ENCODE results near the gene ACAA2.
A peak's percentile ranks its signal among the peaks of the same experiment; 100 is the strongest.
"Not testable (repeated sequence)": the region's sequence is repeated elsewhere in the genome, so short reads cannot be mapped to it uniquely, and the experiment has no call there.

The ACAA2 gene

DNA sequence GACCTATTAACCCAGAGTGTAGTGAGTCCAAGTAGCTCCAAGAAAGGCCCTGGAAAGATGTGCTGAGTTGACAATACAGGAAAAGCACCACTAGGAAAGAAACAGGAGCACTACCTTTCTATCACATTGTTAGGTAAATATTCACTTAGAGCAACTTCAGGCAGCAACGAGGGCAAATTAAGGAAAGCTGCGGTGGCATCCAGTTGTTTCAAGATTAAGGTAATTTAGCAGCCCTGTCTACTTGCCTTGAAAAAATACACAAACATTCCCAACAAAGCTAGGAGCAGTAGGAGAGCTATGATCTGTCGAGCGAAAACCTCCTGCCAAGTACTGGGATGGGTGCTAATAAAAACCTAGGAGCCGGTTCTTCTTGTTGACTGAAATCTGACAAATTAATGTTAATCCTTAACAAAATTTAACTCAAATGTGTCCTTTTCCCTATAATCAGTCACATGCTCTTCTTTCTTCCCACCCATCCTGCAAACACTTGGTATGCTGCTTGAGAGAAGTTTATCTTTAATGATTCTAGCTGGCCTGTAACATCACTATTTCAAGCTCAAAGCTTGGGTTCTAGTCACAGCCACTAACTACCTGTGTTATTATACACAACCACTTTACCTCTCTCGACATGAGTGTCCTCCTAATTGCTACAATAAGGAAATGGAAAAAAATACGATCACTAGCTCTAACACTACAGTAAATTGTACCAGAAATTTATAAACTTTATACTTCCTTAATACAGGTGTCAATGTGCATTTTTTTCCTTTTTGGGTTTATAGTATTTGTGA, 2.0 kb downstream of the ACAA2 start:
- DNase-seq (ENCODE audit: low spot score): no peak

DNA sequence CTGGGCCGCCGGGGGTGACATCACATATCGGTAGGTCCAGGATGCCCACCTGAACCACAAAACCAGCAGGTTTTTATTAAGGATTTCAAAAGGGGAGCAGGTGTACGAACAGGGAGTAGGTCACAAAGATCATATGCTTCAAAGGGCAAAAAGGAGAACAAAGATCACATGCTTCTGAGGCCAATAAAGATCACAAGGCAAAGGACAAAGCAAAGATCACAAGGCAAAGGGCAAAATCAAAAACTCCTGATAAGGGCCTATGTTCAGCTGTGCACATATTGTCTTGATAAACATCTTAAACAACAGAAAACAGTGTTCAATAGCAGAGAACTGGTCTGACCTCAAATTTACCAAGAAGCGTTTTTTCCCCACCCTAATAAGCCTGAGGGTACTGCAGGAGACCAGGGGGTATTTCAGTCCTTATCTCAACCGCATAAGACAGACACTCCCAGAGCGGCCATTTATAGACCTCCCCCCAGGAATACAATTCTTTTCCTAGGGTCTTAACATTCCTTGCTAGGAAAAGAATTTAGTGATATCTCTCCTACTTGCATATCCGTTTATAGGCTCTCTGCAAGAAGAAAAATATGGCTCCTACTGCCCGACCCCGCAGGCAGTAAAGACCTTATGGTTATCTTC, 4.7 kb downstream of the ACAA2 start:
- not testable (repeated sequence) for DNase-seq (ENCODE audit: low spot score)

DNA sequence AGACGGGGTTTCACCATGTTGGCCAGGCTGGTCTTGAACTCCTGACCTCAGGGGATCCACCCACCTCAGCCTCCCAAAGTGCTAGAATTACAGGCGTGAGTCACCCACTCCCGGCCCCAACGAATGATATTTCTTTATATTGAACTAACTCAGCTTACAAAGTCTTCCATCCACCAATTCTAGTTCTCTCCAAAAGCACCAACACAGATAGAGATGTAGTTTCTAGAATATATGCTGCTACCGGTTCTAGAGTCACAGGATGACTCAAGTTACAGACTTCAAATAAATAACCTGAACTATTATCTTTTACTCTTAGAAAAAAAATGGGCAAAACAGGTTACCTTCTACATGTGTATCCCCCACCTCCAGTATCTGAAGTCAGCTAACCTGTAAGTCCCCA, 9.2 kb downstream of the ACAA2 start:
- DNase-seq (ENCODE audit: low spot score): no peak

- no peak for DNase-seq (ENCODE audit: low spot score)
These were observed 10.7 kb downstream of the ACAA2 start for GRCh38 chr18:49802623-49803022.

DNA sequence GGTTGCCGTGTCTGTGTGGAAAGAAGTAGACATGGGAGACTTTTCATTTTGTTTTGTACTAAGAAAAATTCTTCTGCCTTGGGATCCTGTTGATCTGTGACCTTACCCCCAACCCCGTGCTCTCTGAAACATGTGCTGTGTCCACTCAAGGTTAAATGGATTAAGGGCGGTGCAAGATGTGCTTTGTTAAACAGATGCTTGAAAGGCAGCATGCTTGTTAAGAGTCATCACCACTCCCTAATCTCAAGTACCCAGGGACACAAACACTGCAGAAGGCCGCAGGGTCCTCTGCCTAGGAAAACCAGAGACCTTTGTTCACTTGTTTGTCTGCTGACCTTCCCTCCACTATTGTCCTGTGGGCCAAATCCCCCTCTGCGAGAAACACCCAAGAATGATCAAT, 12.8 kb downstream of the ACAA2 start:
- not testable (repeated sequence) for DNase-seq (ENCODE audit: low spot score)

DNA sequence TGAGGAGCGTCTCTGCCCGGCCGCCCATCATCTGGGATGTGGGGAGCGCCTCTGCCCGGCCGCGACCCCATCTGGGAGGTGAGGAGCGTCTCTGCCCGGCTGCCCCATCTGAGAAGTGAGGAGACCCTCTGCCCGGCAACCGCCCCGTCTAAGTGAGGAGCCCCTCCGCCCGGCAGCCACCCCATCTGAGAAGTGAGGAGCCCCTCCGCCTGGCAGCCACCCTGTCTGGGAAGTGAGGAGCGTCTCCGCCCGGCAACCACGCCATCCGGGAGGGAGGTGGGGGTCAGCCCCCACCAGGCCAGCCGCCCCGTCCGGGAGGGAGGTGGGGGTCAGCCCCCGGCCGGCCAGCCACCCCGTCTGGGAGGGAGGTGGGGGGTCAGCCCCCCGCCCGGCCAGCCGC, 13.5 kb downstream of the ACAA2 start:
- not testable (repeated sequence) for DNase-seq (ENCODE audit: low spot score)

DNA sequence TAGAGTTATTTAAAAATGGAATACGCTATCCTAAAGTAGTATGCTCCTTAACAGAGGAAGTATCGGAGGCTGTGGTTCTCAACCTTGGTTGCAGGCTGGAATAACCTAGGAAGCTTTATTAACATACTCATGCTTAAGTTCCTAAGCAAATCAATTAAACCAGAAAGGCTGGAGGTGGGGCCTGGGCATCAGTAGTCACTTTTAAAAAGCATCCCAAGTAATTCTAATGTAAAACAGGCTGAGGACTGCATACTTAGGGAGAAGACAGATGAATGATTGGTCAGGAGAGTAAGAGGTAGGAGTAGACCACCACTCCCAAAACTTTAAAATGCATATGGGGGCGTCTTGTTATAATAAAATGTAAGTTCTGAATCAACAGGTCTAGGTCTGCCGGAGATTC, 15.3 kb downstream of the ACAA2 start:
- no peak for DNase-seq (ENCODE audit: low spot score)

DNA sequence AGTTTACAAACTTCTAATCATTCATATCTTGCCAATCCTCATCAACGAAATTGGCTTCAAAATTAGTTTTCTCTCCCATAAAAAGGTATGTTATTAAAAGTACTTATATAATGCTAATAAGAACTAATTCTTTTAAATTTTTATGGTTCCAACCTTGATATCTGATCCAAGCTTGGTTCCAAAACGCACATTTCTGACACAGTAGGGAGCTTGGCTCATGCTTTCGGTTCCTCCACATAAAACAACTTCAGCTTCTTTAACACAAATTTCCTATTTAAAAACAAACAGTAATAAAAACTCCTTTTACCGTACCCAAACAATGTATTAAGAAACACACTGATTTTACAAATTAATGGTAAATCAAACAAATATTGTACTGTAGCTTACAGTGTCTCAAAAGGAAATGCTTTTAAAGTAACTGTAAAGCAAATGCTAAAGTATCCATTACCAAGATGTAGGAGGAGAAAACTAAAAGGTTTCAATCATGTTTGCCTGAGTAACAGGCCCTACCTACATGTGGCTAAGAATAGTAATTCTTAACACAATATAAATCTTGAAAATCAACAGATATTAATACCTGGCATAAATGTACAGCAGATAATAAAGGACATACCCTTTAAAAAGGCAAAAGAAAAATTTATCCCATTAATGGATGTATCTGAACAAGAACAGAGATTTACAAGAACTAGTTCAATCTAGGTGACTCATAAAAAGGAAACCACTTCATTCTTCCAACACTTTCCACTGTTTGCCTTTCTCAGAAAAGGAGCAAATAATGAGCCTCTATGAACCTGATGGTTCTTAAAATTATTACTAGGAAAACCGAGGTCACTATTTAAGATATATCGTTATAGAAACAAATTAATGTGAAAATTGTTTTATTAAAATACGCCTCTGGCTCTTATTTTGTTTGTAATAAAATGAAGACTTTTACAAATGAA, 17.5 kb downstream of the ACAA2 start:
- no peak for DNase-seq (ENCODE audit: low spot score)

DNA sequence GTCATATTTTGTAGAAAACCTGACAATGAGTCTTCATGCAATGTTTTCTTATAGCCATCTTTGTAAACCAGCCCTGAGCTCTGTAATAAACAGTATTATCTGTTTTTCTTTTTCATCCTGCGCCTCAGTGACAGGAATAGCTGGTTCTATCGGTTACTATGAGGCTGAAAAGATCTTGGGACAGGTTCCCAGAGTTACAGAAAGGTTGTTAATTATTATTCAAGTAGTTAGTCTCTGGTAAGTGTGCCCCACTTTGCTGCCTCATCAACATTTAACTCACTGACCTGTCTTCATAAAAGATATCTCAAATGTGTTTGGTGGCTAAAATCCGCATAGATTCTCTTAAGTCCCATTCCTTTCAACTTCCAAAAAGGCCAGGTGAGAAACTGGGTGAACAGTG, 18.6 kb downstream of the ACAA2 start:
- no peak for DNase-seq (ENCODE audit: low spot score)

GRCh38 chr18:49789560-49790134, 23.7 kb downstream of the ACAA2 start:
- DNase-seq (ENCODE audit: low spot score): not testable (repeated sequence)

GRCh38 chr18:49788327-49788898, 24.9 kb downstream of the ACAA2 start:
- no peak for DNase-seq (ENCODE audit: low spot score)

DNA sequence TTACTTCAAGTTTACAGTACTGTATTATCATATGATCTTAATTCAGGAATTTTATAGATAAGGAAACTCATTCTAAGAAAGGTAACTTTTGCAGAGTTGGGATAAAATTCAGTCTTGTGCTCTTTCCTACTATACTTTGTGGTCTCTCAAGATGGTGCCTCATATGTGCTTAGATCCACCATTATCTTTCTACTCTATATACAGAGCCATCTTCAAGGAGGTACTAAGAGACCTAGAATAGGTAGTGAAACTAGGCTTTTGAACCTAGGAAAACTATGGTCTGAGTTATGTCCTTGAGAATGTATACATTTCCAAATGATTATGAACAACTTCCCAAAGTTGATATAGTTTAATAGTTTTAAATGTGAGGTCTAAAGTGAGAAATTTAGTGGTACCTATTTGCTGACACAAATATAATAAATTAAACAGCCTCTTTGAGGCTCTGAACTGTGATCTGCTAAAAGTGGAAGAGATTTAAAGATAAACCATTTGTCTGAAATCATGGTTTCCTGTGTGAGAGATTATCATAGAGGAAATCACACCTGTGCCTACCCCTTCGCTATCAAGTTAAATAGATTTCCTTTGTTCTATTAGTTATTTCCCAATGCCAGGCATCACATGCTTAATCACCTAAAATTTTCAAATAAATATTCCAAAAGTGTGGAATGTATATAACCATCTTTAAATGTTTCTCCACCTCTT, 27.2 kb downstream of the ACAA2 start:
- DNase-seq (ENCODE audit: low spot score): no peak

DNA sequence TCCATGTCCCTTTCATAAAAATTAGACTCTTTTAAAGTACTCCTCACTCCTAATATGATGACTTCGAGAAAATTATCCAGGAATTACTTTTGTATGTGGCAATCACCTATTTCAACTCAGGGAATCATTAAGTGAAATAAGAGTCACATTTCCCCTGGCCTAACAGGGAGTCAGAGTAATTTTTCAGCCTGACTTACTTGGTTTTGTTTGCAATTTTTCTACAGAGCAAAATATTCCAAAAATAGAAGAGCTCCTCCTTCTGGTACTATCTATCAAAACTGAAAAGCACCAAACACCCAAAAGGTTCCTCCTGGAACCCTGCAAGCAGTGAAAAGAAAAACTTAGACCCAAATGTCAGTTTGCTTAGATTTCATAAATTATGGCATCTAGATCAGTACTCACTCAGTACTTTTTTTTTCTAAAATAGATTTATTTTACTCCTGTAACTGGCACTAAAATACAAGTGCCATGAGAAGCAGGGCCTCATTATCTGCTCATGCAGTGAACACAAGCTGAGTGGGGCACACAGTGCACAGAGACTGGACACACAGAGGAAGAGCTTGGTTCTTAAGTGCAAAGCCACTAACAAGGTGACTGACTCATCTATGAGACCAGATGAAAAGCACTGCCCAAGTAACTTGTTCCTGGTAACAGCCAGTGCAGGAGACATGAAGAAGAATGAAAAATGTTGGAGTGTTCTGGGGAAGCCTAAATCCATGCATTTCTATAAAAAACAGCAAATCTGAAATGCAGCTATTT, 28.7 kb downstream of the ACAA2 start:
- no peak for DNase-seq (ENCODE audit: low spot score)

GRCh38 chr18:49783631-49784030, 29.7 kb downstream of the ACAA2 start:
- not testable (repeated sequence) for DNase-seq (ENCODE audit: low spot score)

DNA sequence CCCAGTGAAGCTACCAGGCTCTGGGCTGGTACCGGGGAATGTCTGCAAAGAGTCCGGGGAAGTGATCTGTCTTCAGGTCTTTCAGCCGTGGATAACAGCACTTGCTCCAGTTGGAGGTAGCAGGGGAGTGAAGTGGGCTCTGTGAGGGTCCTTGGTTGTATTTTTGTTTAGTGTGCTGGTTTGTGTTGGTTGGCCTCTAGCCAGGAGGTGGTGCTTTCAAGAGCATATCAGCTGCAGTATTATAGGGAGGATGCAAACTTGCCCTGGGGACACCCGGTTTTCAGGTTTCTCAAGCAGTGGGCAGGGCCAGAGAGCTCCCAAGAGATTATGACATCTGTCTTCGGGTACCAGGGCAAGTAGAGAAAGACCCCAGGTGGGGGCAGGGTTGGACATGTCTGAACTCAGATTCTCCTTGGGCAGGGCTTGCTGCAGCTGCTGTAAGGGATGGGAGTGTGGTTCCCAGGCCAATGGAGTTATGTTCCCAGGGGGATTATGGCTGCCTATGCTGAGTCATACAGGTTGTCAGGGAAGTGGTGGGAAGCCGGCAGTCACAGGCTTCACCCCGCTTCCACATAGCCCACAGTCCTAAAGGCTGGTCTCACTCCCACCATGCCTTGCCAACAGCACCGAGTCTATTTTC, 34.4 kb downstream of the ACAA2 start:
- DNase-seq (ENCODE audit: low spot score): no peak

DNA sequence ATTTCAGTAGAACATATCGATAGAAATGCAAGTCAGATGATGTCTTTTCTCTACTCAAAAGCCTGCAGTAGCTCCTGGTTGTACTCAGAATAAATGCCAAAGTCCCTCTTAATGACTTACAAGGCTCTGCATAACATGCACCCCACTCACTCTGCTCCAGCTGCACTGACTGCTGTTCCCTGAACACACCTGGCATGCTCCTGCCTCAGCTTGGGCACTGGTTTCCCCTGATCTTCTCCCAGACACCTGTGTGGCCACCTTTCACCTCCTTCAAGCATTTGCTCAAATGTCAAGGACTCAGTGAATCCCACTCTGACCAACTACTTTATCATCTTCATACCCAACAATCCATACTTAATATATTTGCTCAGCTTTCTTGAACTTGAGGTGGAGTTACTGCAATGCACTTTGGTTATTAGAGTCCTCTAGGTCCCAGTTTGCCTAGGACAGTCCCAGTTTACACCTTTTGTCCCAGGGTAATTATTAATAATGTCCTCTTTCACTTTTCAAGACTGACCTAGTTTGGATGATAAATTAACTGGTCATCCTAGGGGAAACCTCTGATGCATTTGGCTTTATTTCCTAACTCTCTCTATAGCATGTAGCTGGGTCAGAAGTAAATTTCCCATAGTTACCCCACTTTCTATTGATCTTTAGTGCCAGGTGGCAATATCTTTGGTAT, 44.1 kb downstream of the ACAA2 start:
- DNase-seq (ENCODE audit: low spot score): no peak

GRCh38 chr18:49768051-49768391, 45.3 kb downstream of the ACAA2 start:
- DNase-seq (ENCODE audit: low spot score): peak; percentile 9

GRCh38 chr18:49767111-49768050, 46.0 kb downstream of the ACAA2 start:
- DNase-seq (ENCODE audit: low spot score): no peak
